IMR-90 (cell line): ENCODE measurements around the gene SYNPO2. TPM values are rescaled to one million over a fixed set of nuclear protein-coding genes. Genes with fewer than 3 reads are reported as not detected.
A peak's percentile ranks its signal among the peaks of the same experiment; 100 is the strongest.

ENCODE experiments used
- ATAC-seq: fragments of 200-7000 bp; cut with Tn5 transposase; 2 replicates; pipeline ENCODE4 v1.9.1; 2020; ENCODE audit warnings: low read depth, mild to moderate bottlenecking, moderate library complexity
- BruUV-seq: library from RNA; stranded (reverse); fragments of 400-500 nt; replicated peaks from 2 replicates; lab custom pipeline; 2021; lab: Mats Ljungman, UMichigan
- CTCF ChIA-PET: fragments of 300-600 bp; formaldehyde crosslinking; extraction: SDS; loops from one replicate; lab custom pipeline; 2021; ENCODE audit warnings: antibody characterized with exemption; lab: Yijun Ruan, JAX
- POLR2A ChIA-PET: fragments of 300-600 bp; sonication (Branson Sonifier 250); formaldehyde crosslinking; loops from one replicate; lab custom pipeline; 2022; ENCODE audit warnings: antibody characterized with exemption; ENCODE audit not compliant: unreplicated experiment; lab: Charles Lee
- DNase-seq: peaks from one replicate; pipeline ENCODE4 v3.0.0; 2013
- H2AFZ ChIP-seq: replicated peaks from 2 replicates; pipeline ENCODE3; 2013; ENCODE audit warnings: low read length, mild to moderate bottlenecking; ENCODE audit not compliant: poor library complexity
- H2AK5ac ChIP-seq: 2 replicates; pipeline ENCODE4 v1.6.1; 2013; ENCODE audit warnings: low read depth, low read length, inconsistent platforms
- H2AK9ac ChIP-seq: replicated peaks from 2 replicates; pipeline ENCODE3; 2013; ENCODE audit warnings: mild to moderate bottlenecking, low read depth, low read length, moderate library complexity; ENCODE audit not compliant: poor library complexity
- H2BK120ac ChIP-seq: 2 replicates; pipeline ENCODE4 v1.6.1; 2013; ENCODE audit warnings: low read depth, low read length, inconsistent platforms
- H2BK15ac ChIP-seq: 3 replicates; pipeline ENCODE4 v1.6.1; 2013; ENCODE audit warnings: low read depth, low read length, inconsistent platforms
- H2BK20ac ChIP-seq: 2 replicates; pipeline ENCODE4 v1.6.1; 2013; ENCODE audit warnings: low read depth, mild to moderate bottlenecking, inconsistent platforms, low read length, moderate library complexity
- H2BK5ac ChIP-seq: 2 replicates; pipeline ENCODE4 v1.6.1; 2013; ENCODE audit warnings: mild to moderate bottlenecking, low read depth, low read length, inconsistent platforms; ENCODE audit not compliant: poor library complexity, severe bottlenecking
- H3K14ac ChIP-seq: replicated peaks from 2 replicates; pipeline ENCODE4 v1.6.1; 2013; ENCODE audit warnings: low read depth, low read length, inconsistent platforms
- H3K18ac ChIP-seq: 2 replicates; pipeline ENCODE4 v1.6.1; 2013; ENCODE audit warnings: low read depth, low read length, control low read depth
- H3K23ac ChIP-seq: 2 replicates; pipeline ENCODE4 v1.6.1; 2013; ENCODE audit warnings: low read depth, low read length, inconsistent platforms
- H3K27ac ChIP-seq: 2 replicates; pipeline ENCODE4 v1.5.1; 2013; ENCODE audit warnings: mild to moderate bottlenecking, control low read depth, low read length; ENCODE audit not compliant: insufficient read depth
- H3K27me3 ChIP-seq: 2 replicates; pipeline ENCODE4 v1.6.1; 2013; ENCODE audit warnings: low read length; ENCODE audit not compliant: control insufficient read depth, insufficient read depth
- H3K36me3 ChIP-seq: 2 replicates; pipeline ENCODE4 v1.6.1; 2013; ENCODE audit warnings: low read length, mixed read lengths; ENCODE audit not compliant: control insufficient read depth, insufficient read depth
- H3K4ac ChIP-seq: 2 replicates; pipeline ENCODE4 v1.6.1; 2013; ENCODE audit warnings: low read depth, low read length, inconsistent platforms
- H3K4me1 ChIP-seq: 2 replicates; pipeline ENCODE4 v1.6.1; 2013; ENCODE audit warnings: low read length, mixed read lengths; ENCODE audit not compliant: control insufficient read depth, insufficient read depth
- H3K4me2 ChIP-seq: 2 replicates; pipeline ENCODE4 v1.6.1; 2013; ENCODE audit warnings: low read depth, mild to moderate bottlenecking, control low read depth, low read length, moderate library complexity
- H3K4me3 ChIP-seq: 2 replicates; pipeline ENCODE4 v1.5.1; 2013; ENCODE audit warnings: low read depth, mild to moderate bottlenecking, control low read depth, low read length, moderate library complexity; ENCODE audit not compliant: insufficient read depth
- H3K56ac ChIP-seq: 2 replicates; pipeline ENCODE4 v1.6.1; 2013; ENCODE audit warnings: low read length, inconsistent platforms; ENCODE audit not compliant: insufficient read depth; ENCODE audit errors: extremely low read depth
- H3K79me1 ChIP-seq, 2 experiments: 2 replicates each; pipeline ENCODE4 v1.6.1; 2013; ENCODE audit warnings: low read length in 2 of 2, inconsistent platforms in 1 of 2, low read depth in 1 of 2
- H3K9ac ChIP-seq: 2 replicates; pipeline ENCODE4 v1.6.1; 2013; ENCODE audit warnings: low read depth, low read length, control low read depth
- H3K9me1 ChIP-seq: 2 replicates; pipeline ENCODE4 v1.6.1; 2013; ENCODE audit warnings: low read length, inconsistent platforms; ENCODE audit not compliant: insufficient read depth
- H3K9me3 ChIP-seq: 2 replicates; pipeline ENCODE4 v1.6.1; 2013; ENCODE audit warnings: low read length; ENCODE audit not compliant: control insufficient read depth, insufficient read depth
- H4K20me1 ChIP-seq: 2 replicates; pipeline ENCODE4 v1.6.1; 2013; ENCODE audit warnings: low read length, inconsistent platforms; ENCODE audit not compliant: insufficient read depth
- H4K5ac ChIP-seq: 2 replicates; pipeline ENCODE4 v1.6.1; 2013; ENCODE audit warnings: mild to moderate bottlenecking, low read depth, low read length, control low read depth
- H4K8ac ChIP-seq, 2 experiments: 2 replicates each; pipeline ENCODE4 v1.6.1; 2013; ENCODE audit warnings: low read depth in 2 of 2, low read length in 2 of 2, control low read depth in 1 of 2, inconsistent platforms in 1 of 2
- H4K91ac ChIP-seq: 2 replicates; pipeline ENCODE4 v1.6.1; 2013; ENCODE audit warnings: low read depth, low read length, inconsistent platforms; ENCODE audit not compliant: insufficient read depth
- CEBPB ChIP-seq: IDR thresholded peaks from 2 replicates; pipeline ENCODE4 v1.6.1; 2012; ENCODE audit warnings: low read depth, low read length, improper control_type of control experiment
- CHD1 ChIP-seq: IDR thresholded peaks from 2 replicates; pipeline ENCODE4 v1.6.1; 2012; ENCODE audit warnings: low read depth, low read length, improper control_type of control experiment
- CTCF ChIP-seq: conservative IDR thresholded peaks from 2 replicates; pipeline ENCODE4 v1.5.1; 2012; ENCODE audit warnings: mild to moderate bottlenecking, low read depth, low read length, improper control_type of control experiment
- FOS ChIP-seq: fragments of 150-350 bp; IDR thresholded peaks from 2 replicates; pipeline ENCODE4 v1.6.1; 2016; ENCODE audit warnings: low read depth, low read length
- MAFK ChIP-seq: IDR thresholded peaks from 2 replicates; pipeline ENCODE4 v1.6.1; 2012; ENCODE audit warnings: low read depth, low read length, improper control_type of control experiment
- MXI1 ChIP-seq: IDR thresholded peaks from 2 replicates; pipeline ENCODE4 v1.6.1; 2012; ENCODE audit warnings: low read depth, mild to moderate bottlenecking, low read length, moderate library complexity, borderline replicate concordance
- NFE2L2 ChIP-seq: fragments of 150-350 bp; IDR thresholded peaks from 2 replicates; pipeline ENCODE4 v1.6.1; 2016; ENCODE audit warnings: low read depth, mild to moderate bottlenecking, low read length
- POLR2A ChIP-seq: IDR thresholded peaks from 2 replicates; pipeline ENCODE4 v1.6.1; 2012; ENCODE audit warnings: mild to moderate bottlenecking, low read depth, low read length
- RFX5 ChIP-seq: IDR thresholded peaks from 2 replicates; pipeline ENCODE4 v1.8.0; 2012; ENCODE audit warnings: low read depth, mild to moderate bottlenecking, low read length, moderate library complexity
- SMC3 ChIP-seq: fragments of 150-350 bp; IDR thresholded peaks from 2 replicates; pipeline ENCODE4 v1.6.1; 2016; ENCODE audit warnings: low read depth, mild to moderate bottlenecking, antibody characterized with exemption, low read length, moderate library complexity
- WGBS, 2 experiments: methylation state at CpG; one replicate each; pipeline versions ENCODE4 v1.1.5 to v1.1.7; 2013; ENCODE audit warnings: missing lambda C conversion rate in 2 of 2; ENCODE audit not compliant: insufficient read length in 1 of 2; ENCODE audit errors: extremely low coverage in 2 of 2; 5-methylcytosine and 5-hydroxymethylcytosine counted together
- dilution Hi-C: fragments of 300-500 bp; cut with HindIII; formaldehyde crosslinking; loops from one replicate; pipeline ENCODE4 v1.14.3; 2018; ENCODE audit warnings: low sequenced_read_pairs; ENCODE audit not compliant: unreplicated experiment
- in situ Hi-C: fragments of 300-500 bp; cut with MboI; formaldehyde crosslinking; loops from 3 replicates; pipeline ENCODE4 v1.14.3; 2019; ENCODE audit warnings: low sequenced_read_pairs, inconsistent platforms, mixed read lengths
- intact Hi-C: fragments of 100-400 bp; cut with micrococcal nuclease; formaldehyde crosslinking; loops from 2 replicates; pipeline ENCODE4 v1.10.0; 2022
- polyA plus RNA-seq, 3 experiments: library from polyadenylated mRNA; depleted of rRNA; stranded (reverse); fragments of >200 nt; gene quantifications; 2 replicates each; pipeline ENCODE4 v1.2.3, GENCODE V29; 2012; ENCODE audit warnings: low replicate concordance in 1 of 3
- total RNA-seq: library from RNA; depleted of rRNA; stranded (reverse); fragments of >200 nt; gene quantifications from 2 replicates; pipeline ENCODE4 v1.2.3, GENCODE V29; 2012
- TF ChIP-seq, protein P1 (sequence below): fragments of 150-350 bp; IDR thresholded peaks from 2 replicates; pipeline ENCODE4 v1.6.1; 2016; ENCODE audit warnings: low read depth, mild to moderate bottlenecking, low read length, moderate library complexity, borderline replicate concordance

Gene SYNPO2
- total and polyA plus RNA-seq, 2 of the 4 experiments (the other 2 are of a cell fraction) = 0.99 to 1.8 TPM

GRCh38 chr4:118974758-118975157 is 86.1 kb downstream of the SYNPO2 start:
- Histone ChIP-seq H2AK5ac (no peak overlapping the region; the same call in 1 of the 2 replicates), H3K9ac (no peak overlapping the region), H3K4me2 (no peak overlapping the region; the same call in 1 of the 2 replicates), H3K18ac (no peak overlapping the region), H3K4me3 (no peak overlapping the region), H3K4me1 (no peaks in the 10 kb centered on the region; the same call in 1 of the 2 replicates), H3K9me3 (no peaks in the 10 kb centered on the region), H2AFZ (no peak overlapping the region), H4K5ac (no peak overlapping the region), H3K27ac (no peak overlapping the region), H4K91ac (no peak overlapping the region), H3K36me3 (no peaks in the 10 kb centered on the region), H2BK5ac (no peak overlapping the region), H2AK9ac (no peak overlapping the region), H3K23ac (no peak overlapping the region), H4K20me1 (no peaks in the 10 kb centered on the region), H2BK15ac (no peak overlapping the region), H3K79me1 (no peaks in the 10 kb centered on the region), H4K8ac (no peak overlapping the region), H2BK120ac (no peak overlapping the region), H3K56ac (no peak overlapping the region), H3K4ac (no peak overlapping the region), H3K14ac (no peak overlapping the region), H2BK20ac (no peak overlapping the region), H3K27me3 (no peaks in the 10 kb centered on the region), H3K9me1 (no peaks in the 10 kb centered on the region)
- no peak for TF ChIP-seq SMC3
- no peak for TF ChIP-seq POLR2A
- TF ChIP-seq, protein P1, sequence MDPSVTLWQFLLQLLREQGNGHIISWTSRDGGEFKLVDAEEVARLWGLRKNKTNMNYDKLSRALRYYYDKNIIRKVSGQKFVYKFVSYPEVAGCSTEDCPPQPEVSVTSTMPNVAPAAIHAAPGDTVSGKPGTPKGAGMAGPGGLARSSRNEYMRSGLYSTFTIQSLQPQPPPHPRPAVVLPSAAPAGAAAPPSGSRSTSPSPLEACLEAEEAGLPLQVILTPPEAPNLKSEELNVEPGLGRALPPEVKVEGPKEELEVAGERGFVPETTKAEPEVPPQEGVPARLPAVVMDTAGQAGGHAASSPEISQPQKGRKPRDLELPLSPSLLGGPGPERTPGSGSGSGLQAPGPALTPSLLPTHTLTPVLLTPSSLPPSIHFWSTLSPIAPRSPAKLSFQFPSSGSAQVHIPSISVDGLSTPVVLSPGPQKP = no peak
- no peak for TF ChIP-seq RFX5
- no peak for TF ChIP-seq CEBPB
- TF ChIP-seq FOS = no peak
- no peak for TF ChIP-seq CTCF
- TF ChIP-seq CHD1 = no peak
- TF ChIP-seq NFE2L2 = no peak
- TF ChIP-seq MXI1 = no peak
- TF ChIP-seq MAFK = no peak
- no TSS peak for BruUV-seq
- WGBS, 2 experiments = 0% methylated on average over 1 of the region's 2 CpGs; no CpG with 5 or more reads in 1 of the 2 experiments
- intact Hi-C loops (no loop called here), in situ Hi-C loops (loop anchor here (10.0 to 25.0 kb wide), 2 partner anchors 230 to 437 kb away; no protein-coding TSS in a partner anchor), dilution Hi-C loops (loop anchor here (10.0 kb wide), 1 partner anchor 320 kb away; no protein-coding TSS in a partner anchor)
- ChIA-PET CTCF (no interaction called here), POLR2A (no interaction called here)
- DNase-seq (peak; percentile 63), ATAC-seq (peak; percentile 66; the same call in 1 of the 2 replicates)
